ENCODE results near the gene C1orf56. TPM values are rescaled to one million over a fixed set of nuclear protein-coding genes. Genes with fewer than 3 reads are reported as not detected.

The C1orf56 gene
- polyA plus RNA-seq, 2 of the 4 experiments (the other 2 are of a cell fraction): 2.9 to 6.6 TPM

- ChIA-PET POLR2A (no interaction called here), CTCF (interaction anchor here (0.7 to 6.7 kb wide), 9 partner anchors 15 to 227 kb away, joined by 3 to 62 read pairs (median 4); partner anchors contain the start of genes ANXA9, C1orf56, LYSMD1 and MINDY1)
- Histone ChIP-seq H3K4me2 (no peak overlapping the region), H3K4me3 (no peak overlapping the region), H3K9me3 (no peaks in the 10 kb centered on the region), H3K4me1 (no peaks in the 10 kb centered on the region), H3K27ac (no peak overlapping the region)
- DNase-seq (ENCODE audit: low read depth in 1 of 2, low spot score in 1 of 2) (no peak), FAIRE-seq (no peak), ATAC-seq (no peak)
- TF ChIP-seq, protein P1, sequence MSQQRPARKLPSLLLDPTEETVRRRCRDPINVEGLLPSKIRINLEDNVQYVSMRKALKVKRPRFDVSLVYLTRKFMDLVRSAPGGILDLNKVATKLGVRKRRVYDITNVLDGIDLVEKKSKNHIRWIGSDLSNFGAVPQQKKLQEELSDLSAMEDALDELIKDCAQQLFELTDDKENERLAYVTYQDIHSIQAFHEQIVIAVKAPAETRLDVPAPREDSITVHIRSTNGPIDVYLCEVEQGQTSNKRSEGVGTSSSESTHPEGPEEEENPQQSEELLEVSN (IDR thresholded peaks at IDR 0.05; ENCODE audit: borderline replicate concordance, low read depth): no peak
- TF ChIP-seq CEBPB (IDR thresholded peaks at IDR 0.05) (no peak), FOSB (CRISPR knock-in tag; IDR thresholded peaks at IDR 0.05) (no peak), HOXA7 (CRISPR knock-in tag; IDR thresholded peaks at IDR 0.05) (no peak), CHD4 (IDR thresholded peaks at IDR 0.05; ENCODE audit: borderline replicate concordance) (no peak), JUN (IDR thresholded peaks at IDR 0.05) (no peak), NFE2L2 (conservative IDR thresholded peaks at IDR 0.05; ENCODE audit: low read length) (no peak), ZNF302 (CRISPR knock-in tag; IDR thresholded peaks at IDR 0.05) (no peak), ZSCAN20 (CRISPR knock-in tag; IDR thresholded peaks at IDR 0.05) (no peak), RAD21 (conservative IDR thresholded peaks at IDR 0.05 in 1 of 2, IDR thresholded peaks at IDR 0.05 in 1 of 2) (no peak)
These were observed 21.1 kb upstream of the C1orf56 start for GRCh38 chr1:151026460-151026859.

DNA sequence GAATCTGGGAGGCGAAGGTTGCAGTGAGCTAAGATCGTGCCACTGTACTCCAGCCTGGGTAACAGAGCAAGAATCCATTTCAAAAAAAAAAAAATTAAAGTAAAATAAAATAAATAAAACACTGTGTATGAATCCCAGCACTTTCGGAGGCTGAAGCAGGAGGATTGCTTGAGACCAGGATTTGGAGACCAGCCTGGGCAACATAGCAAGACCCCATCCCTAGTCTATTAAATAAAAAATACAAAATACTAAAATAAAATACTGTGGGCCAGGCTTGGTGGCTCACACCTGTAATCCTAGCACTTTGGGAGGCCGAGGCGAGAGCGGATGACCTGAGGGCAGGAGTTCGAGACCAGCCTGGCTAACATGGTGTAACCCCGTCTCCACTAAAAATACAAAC, 15.4 kb upstream of the C1orf56 start:
- DNase-seq (ENCODE audit: low read depth in 1 of 2, low spot score in 1 of 2) (no peak), ATAC-seq (no peak), FAIRE-seq (no peak)
- TF ChIP-seq POLR2A (IDR thresholded peaks at IDR 0.05; ENCODE audit: low read length): no peak
- no peak for TF ChIP-seq MAX (IDR thresholded peaks at IDR 0.05)
- TF ChIP-seq HOXB13 (CRISPR knock-in tag; IDR thresholded peaks at IDR 0.05; ENCODE audit: low read depth): no peak
- no peak for TF ChIP-seq BHLHE40 (IDR thresholded peaks at IDR 0.05; ENCODE audit: low read depth, low read length)
- TF ChIP-seq CTCF (IDR thresholded peaks at IDR 0.05): no peak
- TF ChIP-seq PHF8 (IDR thresholded peaks at IDR 0.05; ENCODE audit: borderline replicate concordance, low read depth): no peak
- TF ChIP-seq EHMT2 (IDR thresholded peaks at IDR 0.05; ENCODE audit: low read depth): no peak
- ChIA-PET POLR2A (interaction anchor here (0.9 kb wide), 1 partner anchor 16 kb away, joined by 3 read pairs; the partner anchor contains the start of gene C1orf56), CTCF (interaction anchor here (0.7 to 1.5 kb wide), 2 partner anchors 8 to 24 kb away, joined by 3 to 4 read pairs; partner anchors contain the start of gene PRUNE1)
- WGBS (ENCODE audit: missing lambda C conversion rate): 94% methylated on average over 8 of the region's 8 CpGs
- no peak overlapping the region for H3K4me3 ChIP-seq
- no peak overlapping the region for H3K27ac ChIP-seq
- no peaks in the 10 kb centered on the region for H3K4me1 ChIP-seq
- no peak overlapping the region for H3K4me2 ChIP-seq
- no peaks in the 10 kb centered on the region for H3K9me3 ChIP-seq

DNA sequence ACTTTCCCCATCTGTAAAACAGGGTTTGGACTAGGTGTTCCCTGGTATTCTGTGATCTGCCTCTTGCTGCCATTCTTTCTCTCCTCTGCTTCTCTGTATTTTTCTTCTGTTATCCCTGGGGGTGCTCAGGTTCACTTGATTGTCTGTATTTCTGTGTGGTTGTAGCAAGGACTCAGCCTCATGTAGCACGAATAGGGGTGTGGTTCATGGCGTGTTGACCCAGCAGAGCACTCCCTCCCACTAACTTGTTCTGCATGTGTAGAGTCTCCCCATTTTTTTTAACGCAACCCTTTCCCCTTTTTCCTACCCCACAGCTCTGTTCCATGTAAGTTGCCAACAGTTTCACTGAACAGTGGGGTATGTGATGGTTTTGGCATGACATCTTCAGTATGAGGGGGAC, 12.4 kb upstream of the C1orf56 start:
- ATAC-seq (no peak), FAIRE-seq (no peak), DNase-seq (ENCODE audit: low read depth in 1 of 2, low spot score in 1 of 2) (no peak)
- H3K27ac ChIP-seq: no peak overlapping the region
- TF ChIP-seq ZC3H11A (IDR thresholded peaks at IDR 0.05): no peak
- no peak for TF ChIP-seq POLR2AphosphoS2 (conservative IDR thresholded peaks at IDR 0.05; ENCODE audit: low read length)
- no peak for TF ChIP-seq RNF2 (IDR thresholded peaks at IDR 0.05; ENCODE audit: borderline replicate concordance, low read depth)
- no peak for TF ChIP-seq RAD21 (conservative IDR thresholded peaks at IDR 0.05 in 1 of 2, IDR thresholded peaks at IDR 0.05 in 1 of 2)
- TF ChIP-seq TFCP2L1 (CRISPR knock-in tag; IDR thresholded peaks at IDR 0.05): no peak
- no peak for TF ChIP-seq NFE2L2 (conservative IDR thresholded peaks at IDR 0.05; ENCODE audit: low read length)
- no peak for TF ChIP-seq FOSB (CRISPR knock-in tag; IDR thresholded peaks at IDR 0.05)
- TF ChIP-seq HDAC2 (IDR thresholded peaks at IDR 0.05): no peak
- no peak for TF ChIP-seq EP300 (IDR thresholded peaks at IDR 0.05)
- TF ChIP-seq CBX2 (IDR thresholded peaks at IDR 0.05; ENCODE audit: borderline replicate concordance, low read depth): no peak
- TF ChIP-seq REST (IDR thresholded peaks at IDR 0.05): no peak
- TF ChIP-seq EHMT2 (IDR thresholded peaks at IDR 0.05; ENCODE audit: low read depth): no peak
- H3K4me1 ChIP-seq: no peaks in the 10 kb centered on the region
- ChIA-PET CTCF (interaction anchor here (4.8 kb wide), 1 partner anchor 10 kb away, joined by 14 read pairs; no protein-coding TSS in a partner anchor), POLR2A (interaction anchor here (1.1 kb wide), 1 partner anchor 13 kb away, joined by 3 read pairs; the partner anchor contains the start of gene C1orf56)
- no peak overlapping the region for H3K4me2 ChIP-seq
- no peak overlapping the region for H3K4me3 ChIP-seq
- 94% methylated on average over 3 of the region's 3 CpGs for WGBS (ENCODE audit: missing lambda C conversion rate)
- no peaks in the 10 kb centered on the region for H3K9me3 ChIP-seq
